Measurements from ENCODE around the gene IFNA14.

IFNA14 gene

GRCh38 chr9:21268347-21268657, 28.5 kb upstream of the IFNA14 start:
- TF ChIP-seq REST (IDR thresholded peaks at IDR 0.05; ENCODE audit: low read depth): no peak
- TF ChIP-seq CREB1 (IDR thresholded peaks at IDR 0.05; ENCODE audit: low read depth): no peak
- no peak for TF ChIP-seq EGR1 (IDR thresholded peaks at IDR 0.05)
- TF ChIP-seq TAF1 (IDR thresholded peaks at IDR 0.05; ENCODE audit: low read depth): no peak
- TF ChIP-seq EP300 (IDR thresholded peaks at IDR 0.05; ENCODE audit: borderline replicate concordance): no peak

- TF ChIP-seq CREB1 (IDR thresholded peaks at IDR 0.05; ENCODE audit: low read depth) (no peak), TAF1 (IDR thresholded peaks at IDR 0.05; ENCODE audit: low read depth) (no peak), YY1 (IDR thresholded peaks at IDR 0.05; ENCODE audit: low read depth) (no peak), ZBTB7A (IDR thresholded peaks at IDR 0.05; ENCODE audit: low read depth) (no peak), MAX (IDR thresholded peaks at IDR 0.05) (no peak), NFIC (IDR thresholded peaks at IDR 0.05) (no peak)
Measured at GRCh38 chr9:21267485-21268346, 27.9 kb upstream of the IFNA14 start.

GRCh38 chr9:21266733-21267484, 27.1 kb upstream of the IFNA14 start:
- no peak for TF ChIP-seq FOXM1 (IDR thresholded peaks at IDR 0.05; ENCODE audit: borderline replicate concordance, low read depth)
- no peak for TF ChIP-seq MAX (IDR thresholded peaks at IDR 0.05)
- TF ChIP-seq YY1 (IDR thresholded peaks at IDR 0.05; ENCODE audit: low read depth): no peak
- no peak for TF ChIP-seq EP300 (IDR thresholded peaks at IDR 0.05; ENCODE audit: borderline replicate concordance)
- no peak for TF ChIP-seq TAF1 (IDR thresholded peaks at IDR 0.05; ENCODE audit: low read depth)
- no peak for TF ChIP-seq TCF12 (IDR thresholded peaks at IDR 0.05; ENCODE audit: low read depth)
- TF ChIP-seq USF1 (IDR thresholded peaks at IDR 0.05): no peak
- TF ChIP-seq REST (IDR thresholded peaks at IDR 0.05; ENCODE audit: low read depth): no peak
- TF ChIP-seq CEBPB (IDR thresholded peaks at IDR 0.05): no peak
- TF ChIP-seq CREB1 (IDR thresholded peaks at IDR 0.05; ENCODE audit: low read depth): no peak
- TF ChIP-seq EGR1 (IDR thresholded peaks at IDR 0.05): no peak
- no peak for TF ChIP-seq TEAD4 (IDR thresholded peaks at IDR 0.05)

- TF ChIP-seq EP300 (IDR thresholded peaks at IDR 0.05; ENCODE audit: borderline replicate concordance) (no peak), ZBTB7A (IDR thresholded peaks at IDR 0.05; ENCODE audit: low read depth) (no peak), EGR1 (IDR thresholded peaks at IDR 0.05) (no peak), USF1 (IDR thresholded peaks at IDR 0.05) (no peak), CEBPB (IDR thresholded peaks at IDR 0.05) (no peak), TEAD4 (IDR thresholded peaks at IDR 0.05) (no peak), TCF12 (IDR thresholded peaks at IDR 0.05; ENCODE audit: low read depth) (no peak), REST (IDR thresholded peaks at IDR 0.05; ENCODE audit: low read depth) (no peak), CREB1 (IDR thresholded peaks at IDR 0.05; ENCODE audit: low read depth) (no peak), TAF1 (IDR thresholded peaks at IDR 0.05; ENCODE audit: low read depth) (no peak)
Measured at GRCh38 chr9:21265421-21266189, 25.8 kb upstream of the IFNA14 start.

Measured in Ishikawa (cell line).